Measurements from ENCODE around the gene TIAM2.
A peak's percentile ranks its signal among the peaks of the same experiment; 100 is the strongest.

Gene TIAM2

DNA sequence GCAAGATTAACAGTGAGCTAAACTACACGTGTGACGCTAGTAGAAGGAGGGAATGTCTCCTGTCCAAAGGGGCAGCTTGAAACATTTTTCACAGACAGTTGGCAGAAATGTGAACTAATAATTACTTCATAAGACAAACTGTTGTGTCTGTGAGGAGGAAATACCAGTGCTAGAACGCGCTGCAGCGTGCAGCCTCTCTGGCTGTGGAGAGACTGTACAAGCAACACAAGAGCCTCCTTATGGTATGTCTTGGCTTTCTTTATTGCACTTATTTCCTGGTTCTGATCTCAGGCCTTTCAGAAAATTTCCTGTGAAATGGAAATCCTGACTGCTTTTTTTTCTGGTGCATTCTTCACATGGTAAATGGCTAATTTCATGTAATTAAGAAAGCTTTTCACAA, 25.3 kb upstream of the TIAM2 start:
- TF ChIP-seq, protein P1, sequence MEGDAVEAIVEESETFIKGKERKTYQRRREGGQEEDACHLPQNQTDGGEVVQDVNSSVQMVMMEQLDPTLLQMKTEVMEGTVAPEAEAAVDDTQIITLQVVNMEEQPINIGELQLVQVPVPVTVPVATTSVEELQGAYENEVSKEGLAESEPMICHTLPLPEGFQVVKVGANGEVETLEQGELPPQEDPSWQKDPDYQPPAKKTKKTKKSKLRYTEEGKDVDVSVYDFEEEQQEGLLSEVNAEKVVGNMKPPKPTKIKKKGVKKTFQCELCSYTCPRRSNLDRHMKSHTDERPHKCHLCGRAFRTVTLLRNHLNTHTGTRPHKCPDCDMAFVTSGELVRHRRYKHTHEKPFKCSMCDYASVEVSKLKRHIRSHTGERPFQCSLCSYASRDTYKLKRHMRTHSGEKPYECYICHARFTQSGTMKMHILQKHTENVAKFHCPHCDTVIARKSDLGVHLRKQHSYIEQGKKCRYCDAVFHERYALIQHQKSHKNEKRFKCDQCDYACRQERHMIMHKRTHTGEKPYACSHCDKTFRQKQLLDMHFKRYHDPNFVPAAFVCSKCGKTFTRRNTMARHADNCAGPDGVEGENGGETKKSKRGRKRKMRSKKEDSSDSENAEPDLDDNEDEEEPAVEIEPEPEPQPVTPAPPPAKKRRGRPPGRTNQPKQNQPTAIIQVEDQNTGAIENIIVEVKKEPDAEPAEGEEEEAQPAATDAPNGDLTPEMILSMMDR (IDR thresholded peaks at IDR 0.05; ENCODE audit: low read depth, low read length): no peak
- Histone ChIP-seq H3K9me3 (ENCODE audit: severe bottlenecking) (peaks cover 3% of the 10 kb centered on the region), H3K27me3 (ENCODE audit: insufficient read depth, low read depth, severe bottlenecking) (no peaks in the 10 kb centered on the region), H3K36me3 (no peaks in the 10 kb centered on the region), H3K4me3 (ENCODE audit: low read depth, low read length) (no peak overlapping the region), H3K27ac (no peak overlapping the region)
- DNase-seq: no peak

DNA sequence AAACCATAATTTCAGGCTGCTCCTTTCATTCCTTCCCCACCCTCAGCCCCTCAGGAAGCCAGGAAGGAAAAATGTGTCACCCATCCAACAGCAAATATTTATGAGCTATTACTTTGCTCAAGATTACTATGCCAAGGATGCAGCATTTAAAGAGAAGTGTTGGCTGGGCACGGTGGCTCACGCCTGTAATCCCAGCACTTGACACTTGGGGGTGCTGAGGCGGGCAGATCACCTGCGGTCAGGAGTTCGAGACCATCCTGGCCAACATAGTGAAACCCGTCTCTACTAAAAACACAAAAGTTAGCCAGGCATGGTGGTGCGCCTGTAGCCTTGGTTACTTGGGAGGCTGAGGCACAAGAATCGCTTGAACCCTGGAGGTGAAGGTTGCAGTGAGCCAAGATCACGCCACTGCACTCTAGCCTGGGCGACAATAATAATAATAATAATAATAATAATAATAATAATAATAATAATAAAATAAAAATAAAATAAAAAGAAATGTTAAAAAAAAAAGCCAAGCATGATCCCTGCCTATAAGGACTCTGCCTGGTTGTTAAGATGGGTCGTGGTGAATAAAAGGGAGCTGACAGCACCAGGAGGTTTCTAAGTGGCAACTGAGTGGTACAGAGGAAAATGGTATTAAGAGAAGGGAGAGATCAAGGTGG, 20.5 kb upstream of the TIAM2 start:
- no peaks in the 10 kb centered on the region for H3K27me3 ChIP-seq (ENCODE audit: insufficient read depth, low read depth, severe bottlenecking)
- H3K36me3 ChIP-seq: no peaks in the 10 kb centered on the region
- DNase-seq: no peak
- H3K27ac ChIP-seq: no peak overlapping the region
- H3K9me3 ChIP-seq (ENCODE audit: severe bottlenecking): no peaks in the 10 kb centered on the region
- no peak overlapping the region for H3K4me3 ChIP-seq (ENCODE audit: low read depth, low read length)
- TF ChIP-seq, protein P1 (IDR thresholded peaks at IDR 0.05; ENCODE audit: low read depth, low read length): peak; percentile 26; the same call in 1 of the 2 replicates

DNA sequence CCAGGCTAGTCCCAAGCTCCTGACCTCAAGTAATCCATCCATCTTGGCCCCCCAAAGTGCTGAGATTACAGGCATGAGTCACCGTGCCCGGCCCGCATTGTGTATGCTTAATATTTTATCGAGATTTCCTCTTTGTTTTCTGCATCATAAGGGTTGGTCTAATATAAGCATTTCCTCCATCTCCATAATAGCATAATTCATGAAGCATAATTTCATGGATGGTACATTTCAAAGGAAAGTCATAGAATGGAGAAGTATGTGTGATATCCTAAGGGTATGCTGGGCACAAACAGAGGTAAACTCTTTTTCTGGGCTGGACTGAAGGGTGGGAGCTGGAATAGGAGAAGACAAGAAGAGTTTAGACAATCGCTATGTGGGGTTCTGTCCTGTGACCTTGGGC, 17.5 kb upstream of the TIAM2 start:
- Histone ChIP-seq H3K9me3 (ENCODE audit: severe bottlenecking) (no peaks in the 10 kb centered on the region), H3K36me3 (no peaks in the 10 kb centered on the region), H3K27ac (no peak overlapping the region), H3K4me3 (ENCODE audit: low read depth, low read length) (no peak overlapping the region), H3K27me3 (ENCODE audit: insufficient read depth, low read depth, severe bottlenecking) (no peaks in the 10 kb centered on the region)
- TF ChIP-seq, protein P1 (IDR thresholded peaks at IDR 0.05; ENCODE audit: low read depth, low read length): no peak
- DNase-seq: no peak

DNA sequence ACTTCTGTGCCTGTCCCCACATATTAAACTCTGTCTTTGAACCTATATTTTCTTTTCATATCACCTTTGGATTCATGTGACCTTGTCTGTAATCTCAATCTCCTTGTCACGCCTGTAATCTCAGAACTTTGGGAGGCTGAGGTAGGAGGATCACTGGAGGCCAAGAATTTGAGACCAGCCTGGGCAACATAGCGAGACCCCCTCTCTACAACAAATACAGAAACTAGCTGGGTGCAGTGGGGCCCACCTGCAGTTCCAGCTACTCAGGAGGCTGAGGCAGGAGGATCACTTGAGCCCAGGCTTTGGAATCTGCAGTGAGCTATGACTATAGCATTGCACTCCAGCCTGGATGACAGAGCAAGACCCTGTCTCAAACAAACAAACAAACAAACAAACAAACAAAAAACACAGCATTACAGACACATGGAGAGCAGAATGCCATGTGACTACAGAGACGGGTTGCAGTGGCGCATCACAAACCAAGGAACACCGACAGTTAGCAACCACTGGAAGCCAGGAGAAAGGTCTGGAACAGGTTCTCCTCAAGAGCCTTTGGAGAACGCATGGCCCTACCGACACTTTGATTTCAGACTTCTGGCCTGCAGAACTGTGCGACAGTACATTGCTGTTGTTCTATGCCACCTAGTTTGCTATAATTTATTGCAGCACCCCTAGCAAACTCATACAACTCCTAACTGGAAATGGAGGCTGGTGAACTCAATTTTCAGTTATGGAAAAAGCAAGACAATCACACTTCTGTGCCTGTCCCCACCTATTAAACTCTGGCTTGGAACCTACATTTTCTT, 14.6 kb upstream of the TIAM2 start:
- Histone ChIP-seq H3K27ac (no peak overlapping the region), H3K36me3 (no peaks in the 10 kb centered on the region), H3K9me3 (ENCODE audit: severe bottlenecking) (no peaks in the 10 kb centered on the region), H3K4me3 (ENCODE audit: low read depth, low read length) (no peak overlapping the region), H3K27me3 (ENCODE audit: insufficient read depth, low read depth, severe bottlenecking) (no peaks in the 10 kb centered on the region)
- TF ChIP-seq, protein P1 (IDR thresholded peaks at IDR 0.05; ENCODE audit: low read depth, low read length): no peak
- DNase-seq: no peak

DNA sequence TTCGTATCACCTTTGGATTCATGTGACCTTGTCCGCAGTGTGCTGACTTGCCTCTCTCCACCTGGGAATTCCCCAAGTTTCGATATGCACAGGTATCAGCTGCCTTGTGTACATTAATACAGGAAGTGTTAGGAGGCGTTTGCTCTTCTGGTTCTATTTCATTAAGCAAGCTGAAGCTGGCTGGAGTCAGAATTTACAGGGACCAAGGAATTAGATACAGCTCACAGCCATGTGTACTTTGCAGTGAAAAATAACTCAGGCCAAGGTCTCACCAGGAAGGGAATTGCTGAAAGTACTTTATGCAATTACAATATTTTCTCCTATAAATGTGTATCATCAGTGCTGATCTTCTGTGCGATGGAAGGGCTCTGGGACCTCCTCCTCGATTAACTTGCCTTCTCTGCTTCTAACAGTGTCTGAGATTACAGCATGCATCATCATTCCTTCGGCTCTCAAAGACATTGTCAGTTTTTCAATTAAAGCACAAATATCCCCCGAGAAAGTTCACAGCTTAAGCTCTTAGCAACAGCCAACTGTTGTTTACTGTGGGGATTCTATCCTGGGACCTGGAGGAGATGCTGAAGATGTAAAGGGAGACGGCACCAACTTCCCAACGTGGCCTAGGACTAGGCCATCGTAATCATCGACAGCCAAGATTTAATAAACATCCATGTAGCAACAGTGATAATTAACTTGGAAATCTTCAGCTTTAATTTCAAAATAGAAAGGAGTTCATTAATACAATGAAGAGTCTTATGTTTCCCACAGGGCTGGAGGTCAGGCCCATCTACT, 13.8 kb upstream of the TIAM2 start:
- H3K4me3 ChIP-seq (ENCODE audit: low read depth, low read length): no peak overlapping the region
- no peaks in the 10 kb centered on the region for H3K36me3 ChIP-seq
- no peaks in the 10 kb centered on the region for H3K9me3 ChIP-seq (ENCODE audit: severe bottlenecking)
- DNase-seq: no peak
- H3K27ac ChIP-seq: no peak overlapping the region
- no peaks in the 10 kb centered on the region for H3K27me3 ChIP-seq (ENCODE audit: insufficient read depth, low read depth, severe bottlenecking)
- TF ChIP-seq, protein P1 (IDR thresholded peaks at IDR 0.05; ENCODE audit: low read depth, low read length): no peak

All from WERI-Rb-1 (cell line).